ENCODE results near the gene PIK3R3.

GRCh38 chr1:46012236-46012635 is 120.2 kb downstream of the PIK3R3 start:
- TF ChIP-seq JUN (IDR thresholded peaks at IDR 0.05) (no peak), HMGXB4 (CRISPR knock-in tag; IDR thresholded peaks at IDR 0.05; ENCODE audit: borderline replicate concordance) (no peak), KDM1A (IDR thresholded peaks at IDR 0.05; ENCODE audit: low read depth) (no peak), CEBPB (IDR thresholded peaks at IDR 0.05) (no peak), EP300 (IDR thresholded peaks at IDR 0.05) (no peak)
- TF ChIP-seq, protein P1, sequence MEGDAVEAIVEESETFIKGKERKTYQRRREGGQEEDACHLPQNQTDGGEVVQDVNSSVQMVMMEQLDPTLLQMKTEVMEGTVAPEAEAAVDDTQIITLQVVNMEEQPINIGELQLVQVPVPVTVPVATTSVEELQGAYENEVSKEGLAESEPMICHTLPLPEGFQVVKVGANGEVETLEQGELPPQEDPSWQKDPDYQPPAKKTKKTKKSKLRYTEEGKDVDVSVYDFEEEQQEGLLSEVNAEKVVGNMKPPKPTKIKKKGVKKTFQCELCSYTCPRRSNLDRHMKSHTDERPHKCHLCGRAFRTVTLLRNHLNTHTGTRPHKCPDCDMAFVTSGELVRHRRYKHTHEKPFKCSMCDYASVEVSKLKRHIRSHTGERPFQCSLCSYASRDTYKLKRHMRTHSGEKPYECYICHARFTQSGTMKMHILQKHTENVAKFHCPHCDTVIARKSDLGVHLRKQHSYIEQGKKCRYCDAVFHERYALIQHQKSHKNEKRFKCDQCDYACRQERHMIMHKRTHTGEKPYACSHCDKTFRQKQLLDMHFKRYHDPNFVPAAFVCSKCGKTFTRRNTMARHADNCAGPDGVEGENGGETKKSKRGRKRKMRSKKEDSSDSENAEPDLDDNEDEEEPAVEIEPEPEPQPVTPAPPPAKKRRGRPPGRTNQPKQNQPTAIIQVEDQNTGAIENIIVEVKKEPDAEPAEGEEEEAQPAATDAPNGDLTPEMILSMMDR (IDR thresholded peaks at IDR 0.05), result no peak

Measured in A549 (cell line).